H1 (cell line): ENCODE measurements around the gene MYLK3. TPM values are rescaled to one million over a fixed set of nuclear protein-coding genes. Genes with fewer than 3 reads are reported as not detected.
A peak's percentile ranks its signal among the peaks of the same experiment; 100 is the strongest.

Experiments used
- CTCF ChIA-PET: fragments of 300-600 bp; sonication (Branson Sonifier 250); formaldehyde crosslinking; loops from one replicate; lab custom pipeline; 2021; ENCODE audit not compliant: partially characterized antibody; lab: Charles Lee
- POLR2A ChIA-PET: fragments of 300-600 bp; sonication (Branson Sonifier 250); formaldehyde crosslinking; loops from one replicate; lab custom pipeline; 2021; ENCODE audit warnings: inconsistent platforms; ENCODE audit not compliant: partially characterized antibody; lab: Charles Lee
- DNase-seq, 2 experiments: peaks; one replicate each; pipeline versions ENCODE4 v3.0.0 to v3.0.0-alpha.2; 2010 to 2022; ENCODE audit warnings: low spot score in 2 of 2, low read depth in 1 of 2, mixed read lengths in 1 of 2
- FAIRE-seq: peaks from 2 replicates; lab custom pipeline; 2011; peaks lifted over from hg19 to GRCh38; lab: Jason Lieb, UNC
- H2AFZ ChIP-seq: 2 replicates; pipeline ENCODE4 v1.8.1; 2012; ENCODE audit warnings: low read length, inconsistent platforms
- H2AK5ac ChIP-seq: 2 replicates; pipeline ENCODE4 v1.6.1; 2013; ENCODE audit warnings: low read depth, low read length
- H2BK120ac ChIP-seq: replicated peaks from 2 replicates; pipeline ENCODE3; 2013; ENCODE audit warnings: low read depth, low read length, inconsistent platforms
- H2BK12ac ChIP-seq: 2 replicates; pipeline ENCODE4 v1.6.1; 2013; ENCODE audit warnings: low read depth, low read length
- H2BK15ac ChIP-seq: 2 replicates; pipeline ENCODE4 v1.6.1; 2013; ENCODE audit warnings: low read length
- H2BK20ac ChIP-seq: 2 replicates; pipeline ENCODE4 v1.6.1; 2013; ENCODE audit warnings: low read length
- H2BK5ac ChIP-seq: 2 replicates; pipeline ENCODE4 v1.6.1; 2013; ENCODE audit warnings: low read depth, low read length
- H3K14ac ChIP-seq: 2 replicates; pipeline ENCODE4 v1.6.1; 2013; ENCODE audit warnings: inconsistent platforms; ENCODE audit not compliant: insufficient read length
- H3K18ac ChIP-seq: 2 replicates; pipeline ENCODE4 v1.6.1; 2013; ENCODE audit warnings: low read length; ENCODE audit errors: extremely low read depth
- H3K23ac ChIP-seq: 2 replicates; pipeline ENCODE4 v1.6.1; 2013; ENCODE audit warnings: inconsistent platforms; ENCODE audit not compliant: insufficient read length
- H3K23me2 ChIP-seq: 2 replicates; pipeline ENCODE4 v1.6.1; 2013; ENCODE audit warnings: low read depth, low read length
- H3K27ac ChIP-seq: 2 replicates; pipeline ENCODE4 v1.6.1; 2011; ENCODE audit warnings: low read depth, low read length, inconsistent platforms
- H3K27me3 ChIP-seq, 4 experiments: replicated peaks in 1 of 4; 1 replicate in 1 of 4; 2 replicates in 3 of 4; pipeline versions ENCODE4 v1.6.1 to v1.8.1; 2011 to 2013; ENCODE audit warnings: low read length in 3 of 4, mild to moderate bottlenecking in 3 of 4, inconsistent platforms in 2 of 4, mixed read lengths in 2 of 4, moderate library complexity in 1 of 4; ENCODE audit not compliant: control insufficient read depth in 3 of 4, insufficient read depth in 3 of 4; ENCODE audit errors: extremely low read depth in 1 of 4
- H3K36me3 ChIP-seq, 4 experiments: 2 replicates each; pipeline versions ENCODE4 v1.6.1 to v1.8.1; 2011 to 2013; ENCODE audit warnings: mild to moderate bottlenecking in 4 of 4, low read length in 3 of 4, moderate library complexity in 2 of 4, control low read depth in 1 of 4, inconsistent platforms in 1 of 4; ENCODE audit not compliant: insufficient read depth in 4 of 4, control insufficient read depth in 2 of 4
- H3K4ac ChIP-seq: replicated peaks from 2 replicates; pipeline ENCODE3; 2013; ENCODE audit warnings: low read length, low read depth, mixed read lengths, inconsistent platforms; ENCODE audit not compliant: insufficient read length
- H3K4me1 ChIP-seq, 4 experiments: replicated peaks in 1 of 4; 1 replicate in 1 of 4; 2 replicates in 3 of 4; pipeline versions ENCODE4 v1.6.1 to v1.8.1; 2011 to 2013; ENCODE audit warnings: low read length in 3 of 4, inconsistent platforms in 2 of 4, mixed read lengths in 1 of 4; ENCODE audit not compliant: insufficient read depth in 4 of 4, control insufficient read depth in 3 of 4
- H3K4me2 ChIP-seq, 2 experiments: 2 replicates each; pipeline versions ENCODE4 v1.6.1 to v1.8.1; 2011 to 2013; ENCODE audit warnings: low read depth in 2 of 2, low read length in 2 of 2, control low read depth in 1 of 2, inconsistent platforms in 1 of 2, mild to moderate bottlenecking in 1 of 2; ENCODE audit not compliant: insufficient read depth in 1 of 2
- H3K4me3 ChIP-seq, 4 experiments: fragments of 200-600, 300-600 bp in 1 of 4; sonication (generic), shearing (Covaris generic), sonication (Bioruptor Twin) in 1 of 4; 2 replicates each; pipeline versions ENCODE4 v1.5.1 to v1.8.1; 2011 to 2016; ENCODE audit warnings: low read length in 4 of 4, low read depth in 3 of 4, control low read depth in 2 of 4, inconsistent platforms in 2 of 4, mild to moderate bottlenecking in 2 of 4, mixed read lengths in 1 of 4, moderate library complexity in 1 of 4; ENCODE audit not compliant: insufficient read depth in 2 of 4; ENCODE audit errors: extremely low read depth in 1 of 4
- H3K56ac ChIP-seq: replicated peaks from 2 replicates; pipeline ENCODE3; 2013; ENCODE audit warnings: low read depth, mild to moderate bottlenecking, mixed read lengths, low read length, inconsistent platforms; ENCODE audit not compliant: insufficient read length
- H3K79me1 ChIP-seq: 2 replicates; pipeline ENCODE4 v1.6.1; 2013; ENCODE audit warnings: low read depth, low read length, control low read depth
- H3K79me2 ChIP-seq, 2 experiments: 2 replicates each; pipeline versions ENCODE4 v1.6.1 to v1.8.1; 2012 to 2013; ENCODE audit warnings: low read length in 2 of 2, mild to moderate bottlenecking in 2 of 2, inconsistent platforms in 1 of 2; ENCODE audit not compliant: insufficient read depth in 2 of 2, control insufficient read depth in 1 of 2
- H3K9ac ChIP-seq, 4 experiments: replicated peaks in 1 of 4; 1 replicate in 1 of 4; 2 replicates in 3 of 4; pipeline versions ENCODE4 v1.6.1 to v1.8.1; 2011 to 2013; ENCODE audit warnings: low read depth in 3 of 4, low read length in 3 of 4, control low read depth in 2 of 4, mild to moderate bottlenecking in 2 of 4, moderate library complexity in 2 of 4, inconsistent platforms in 1 of 4; ENCODE audit errors: extremely low read depth in 1 of 4
- H3K9me3 ChIP-seq, 2 experiments: 2 replicates each; pipeline versions ENCODE4 v1.6.1 to v1.8.1; 2012 to 2013; ENCODE audit warnings: mild to moderate bottlenecking in 2 of 2, moderate library complexity in 2 of 2, control low read depth in 1 of 2, inconsistent platforms in 1 of 2, low read depth in 1 of 2, low read length in 1 of 2, mixed read lengths in 1 of 2; ENCODE audit not compliant: insufficient read depth in 2 of 2
- H4K20me1 ChIP-seq, 2 experiments: replicated peaks in 1 of 2; 2 replicates each; pipeline versions ENCODE3 to v1.8.1; 2011 to 2013; ENCODE audit warnings: inconsistent platforms in 2 of 2, low read length in 2 of 2, mild to moderate bottlenecking in 1 of 2; ENCODE audit not compliant: insufficient read depth in 2 of 2, control insufficient read depth in 1 of 2
- H4K5ac ChIP-seq: 2 replicates; pipeline ENCODE4 v1.6.1; 2013; ENCODE audit warnings: low read length, low read depth, mixed read lengths, inconsistent platforms; ENCODE audit not compliant: insufficient read length
- H4K8ac ChIP-seq: 2 replicates; pipeline ENCODE4 v1.8.0; 2013; ENCODE audit warnings: mild to moderate bottlenecking, moderate library complexity, low read length, inconsistent platforms; ENCODE audit not compliant: insufficient read depth; ENCODE audit errors: extremely low read depth
- H4K91ac ChIP-seq: replicated peaks from 2 replicates; pipeline ENCODE3; 2013; ENCODE audit warnings: low read length, mixed read lengths, inconsistent platforms; ENCODE audit not compliant: insufficient read length
- EZH2 ChIP-seq: fragments of 200-600 bp; sonication (generic); IDR thresholded peaks from 2 replicates; pipeline ENCODE4 v1.7.1; 2012; ENCODE audit warnings: low read depth, mild to moderate bottlenecking, moderate library complexity, low read length, inconsistent platforms; ENCODE audit not compliant: severe bottlenecking
- GTF2F1 ChIP-seq: IDR thresholded peaks from 2 replicates; pipeline ENCODE4 v1.6.1; 2012; ENCODE audit warnings: low read depth, low read length, improper control_type of control experiment, borderline replicate concordance
- HDAC2 ChIP-seq, 2 experiments: fragments of 300-600 bp in 1 of 2; sonication (generic) in 1 of 2; IDR thresholded peaks; 2 replicates each; pipeline ENCODE4 v1.6.1; 2011 to 2012; ENCODE audit warnings: low read depth in 2 of 2, low read length in 2 of 2, mild to moderate bottlenecking in 2 of 2, moderate library complexity in 2 of 2, borderline replicate concordance in 1 of 2, inconsistent platforms in 1 of 2
- RAD21 ChIP-seq, 2 experiments: IDR thresholded peaks in 1 of 2; conservative IDR thresholded peaks in 1 of 2; 2 replicates each; pipeline ENCODE4 v1.6.1; 2011; ENCODE audit warnings: low read depth in 2 of 2, low read length in 2 of 2, improper control_type of control experiment in 1 of 2, inconsistent platforms in 1 of 2, mild to moderate bottlenecking in 1 of 2, moderate library complexity in 1 of 2
- SP1 ChIP-seq: IDR thresholded peaks from 2 replicates; pipeline ENCODE4 v1.6.1; 2011; ENCODE audit warnings: low read depth, low read length
- SUZ12 ChIP-seq: fragments of 200-600 bp; sonication (generic); IDR thresholded peaks from 2 replicates; pipeline ENCODE4 v1.6.1; 2012; ENCODE audit warnings: mild to moderate bottlenecking, inconsistent platforms, low read length, moderate library complexity, mixed read lengths
- WGBS, 2 experiments: shearing (Covaris generic) in 1 of 2; methylation state at CpG; one replicate each; pipeline versions ENCODE4 v1.1.6 to v1.1.7; 2013 to 2015; ENCODE audit warnings: low lambda C conversion rate in 2 of 2, mixed read lengths in 2 of 2, inconsistent platforms in 1 of 2, low coverage in 1 of 2, missing lambda C conversion rate in 1 of 2; ENCODE audit not compliant: insufficient replicate concordance in 2 of 2, insufficient coverage in 1 of 2, insufficient read length in 1 of 2; ENCODE audit errors: extremely low coverage in 1 of 2, missing lambda C conversion rate in 1 of 2; 5-methylcytosine and 5-hydroxymethylcytosine counted together
- polyA plus RNA-seq, 7 experiments: library from polyadenylated mRNA; depleted of rRNA in 3 of 7; stranded (reverse) in 5 of 7; unstranded in 2 of 7; fragments of >200 nt in 5 of 7; fragments of 200-250 nt in 2 of 7; gene quantifications; 1 replicate in 5 of 7; 2 replicates in 1 of 7; 4 replicates in 1 of 7; pipeline versions ENCODE4 v1.2.1 to v1.2.3, GENCODE V29; 2011 to 2013; ENCODE audit warnings: missing spikeins in 2 of 7, mixed read lengths in 2 of 7
- total RNA-seq: library from RNA; stranded (reverse); fragmentation: NEBNext Ultra II Directional; extraction: Animal tissue kit (Norgen Biotek cat#: 25700); gene quantifications from 2 replicates; pipeline ENCODE4 v1.2.1, GENCODE V29; 2021
- TF ChIP-seq, protein P1 (sequence below): IDR thresholded peaks from 2 replicates; pipeline ENCODE4 v1.6.1; 2011; ENCODE audit warnings: low read depth, mild to moderate bottlenecking, low read length; ENCODE audit not compliant: insufficient read depth

Gene MYLK3
- total and polyA plus RNA-seq, 2 of the 8 experiments (the other 6 are each of a cell fraction or from before 2014, with no cell fraction given): 0.14 to 0.35 TPM

GRCh38 chr16:46743232-46743719, 4.9 kb downstream of the MYLK3 start:
- Histone ChIP-seq H4K20me1 (no peaks in the 10 kb centered on the region), H2BK20ac (0 out of 2 replicates have a peak overlapping the region, but pooled peaks have one; percentile 21), H3K9ac (no peak overlapping the region), H3K14ac (no peak overlapping the region), H3K23ac (no peak overlapping the region), H2BK15ac (no peak overlapping the region), H3K36me3 (no peaks in the 10 kb centered on the region), H2AFZ (peak overlapping the region; percentile 45; the same call in 1 of the 2 replicates), H3K4me1 (peaks cover 0 to 19% (median 4%) of the 10 kb centered on the region in 4 experiments; a peak in 6 of 7 replicates), H3K79me2 (no peaks in the 10 kb centered on the region), H2AK5ac (0 out of 2 replicates have a peak overlapping the region, but pooled peaks have one; percentile 15), H3K4me2 (no peak overlapping the region), H2BK5ac (peak overlapping the region; percentile 44; the same call in 1 of the 2 replicates), H3K27ac (no peak overlapping the region), H3K23me2 (no peaks in the 10 kb centered on the region), H4K8ac (no peak overlapping the region), H3K79me1 (no peaks in the 10 kb centered on the region), H3K9me3 (no peaks in the 10 kb centered on the region), H2BK12ac (peak overlapping the region; percentile 68; the same call in 1 of the 2 replicates), H4K5ac (no peak overlapping the region), H4K91ac (no peak overlapping the region), H2BK120ac (no peak overlapping the region), H3K56ac (no peak overlapping the region), H3K4ac (no peak overlapping the region), H3K18ac (peak overlapping the region; percentile 19; the same call in 1 of the 2 replicates), H3K27me3 (no peaks in the 10 kb centered on the region), H3K4me3 (no peak overlapping the region)
- ChIA-PET CTCF (interaction anchor here (0.7 to 1.1 kb wide), 2 partner anchors 37 to 120 kb away, joined by 3 read pairs; no protein-coding TSS in a partner anchor), POLR2A (no interaction called here)
- FAIRE-seq: no peak
- 82% methylated on average over 9 of the region's 10 CpGs; no CpG with 5 or more reads in 1 of the 2 experiments for WGBS, 2 experiments
- TF ChIP-seq, protein P1, sequence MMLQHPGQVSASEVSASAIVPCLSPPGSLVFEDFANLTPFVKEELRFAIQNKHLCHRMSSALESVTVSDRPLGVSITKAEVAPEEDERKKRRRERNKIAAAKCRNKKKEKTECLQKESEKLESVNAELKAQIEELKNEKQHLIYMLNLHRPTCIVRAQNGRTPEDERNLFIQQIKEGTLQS: no peak
- TF ChIP-seq SUZ12 (no peak), HDAC2 (IDR thresholded peaks at IDR 0.05; ENCODE audit: borderline replicate concordance in 1 of 2, low read depth in 2 of 2, low read length in 2 of 2) (no peak), SP1 (no peak), EZH2 (no peak), GTF2F1 (no peak), RAD21 (IDR thresholded peaks at IDR 0.05 in 1 of 2, conservative IDR thresholded peaks at IDR 0.05 in 1 of 2; ENCODE audit: low read depth in 2 of 2, low read length in 2 of 2) (no peak)
- DNase-seq: no peak
